KMS-11 (cell line): ENCODE results near the gene MICAL3.

ENCODE experiments used
- H2AFZ ChIP-seq: fragments of 200-600 bp; sonication (generic); 2 replicates; pipeline ENCODE4 v1.6.1; 2016; ENCODE audit warnings: antibody characterized with exemption, mixed run types, low read depth
- H3K27ac ChIP-seq: fragments of 200-600 bp; sonication (generic); 2 replicates; pipeline ENCODE4 v1.6.1; 2016; ENCODE audit warnings: mild to moderate bottlenecking, mixed run types
- H3K27me3 ChIP-seq: fragments of 200-600 bp; sonication (generic); 2 replicates; pipeline ENCODE4 v1.6.1; 2017; ENCODE audit warnings: mild to moderate bottlenecking, low read depth, mixed run types, moderate library complexity; ENCODE audit not compliant: insufficient read depth
- H3K36me3 ChIP-seq: fragments of 200-600 bp; sonication (generic); 2 replicates; pipeline ENCODE4 v1.6.1; 2017; ENCODE audit warnings: mild to moderate bottlenecking, mixed run types; ENCODE audit not compliant: insufficient read depth
- H3K4me1 ChIP-seq: fragments of 200-600 bp; sonication (generic); 2 replicates; pipeline ENCODE4 v1.6.1; 2016; ENCODE audit warnings: mild to moderate bottlenecking, low read depth, mixed run types; ENCODE audit not compliant: poor library complexity, severe bottlenecking
- H3K4me2 ChIP-seq: fragments of 200-600 bp; sonication (generic); 2 replicates; pipeline ENCODE4 v1.7.0; 2016; ENCODE audit warnings: mild to moderate bottlenecking, mixed run types
- H3K4me3 ChIP-seq: fragments of 200-600 bp; sonication (generic); IDR thresholded peaks from 2 replicates; pipeline ENCODE4 v1.6.1; 2017; ENCODE audit warnings: low read depth, low read length, mixed read lengths; ENCODE audit not compliant: insufficient read depth
- H3K79me2 ChIP-seq: fragments of 200-600 bp; sonication (generic); 2 replicates; pipeline ENCODE4 v1.6.1; 2016; ENCODE audit warnings: low read depth, mixed run types; ENCODE audit not compliant: insufficient read depth
- H3K9ac ChIP-seq: fragments of 200-600 bp; sonication (generic); 2 replicates; pipeline ENCODE4 v1.6.1; 2016; ENCODE audit warnings: mild to moderate bottlenecking, mixed run types
- H4K20me1 ChIP-seq: fragments of 200-600 bp; sonication (generic); 2 replicates; pipeline ENCODE4 v1.6.1; 2016; ENCODE audit warnings: mild to moderate bottlenecking, mixed run types; ENCODE audit not compliant: insufficient read depth
- CTCF ChIP-seq: fragments of 200-600 bp; sonication (generic); conservative IDR thresholded peaks from 2 replicates; pipeline ENCODE4 v1.6.1; 2017; ENCODE audit warnings: low read depth, mild to moderate bottlenecking, antibody characterized with exemption, low read length, moderate library complexity, mixed read lengths

Gene MICAL3

GRCh38 chr22:17869285-17870096 is 154.9 kb downstream of the MICAL3 start:
- Histone ChIP-seq H3K27me3 (no peaks in the 10 kb centered on the region), H3K79me2 (no peaks in the 10 kb centered on the region), H3K4me1 (no peaks in the 10 kb centered on the region), H2AFZ (no peak overlapping the region), H3K9ac (no peak overlapping the region), H3K27ac (no peak overlapping the region), H3K4me2 (no peak overlapping the region), H3K4me3 (no peak overlapping the region), H3K36me3 (no peaks in the 10 kb centered on the region), H4K20me1 (no peaks in the 10 kb centered on the region)
- TF ChIP-seq CTCF, result no peak

DNA sequence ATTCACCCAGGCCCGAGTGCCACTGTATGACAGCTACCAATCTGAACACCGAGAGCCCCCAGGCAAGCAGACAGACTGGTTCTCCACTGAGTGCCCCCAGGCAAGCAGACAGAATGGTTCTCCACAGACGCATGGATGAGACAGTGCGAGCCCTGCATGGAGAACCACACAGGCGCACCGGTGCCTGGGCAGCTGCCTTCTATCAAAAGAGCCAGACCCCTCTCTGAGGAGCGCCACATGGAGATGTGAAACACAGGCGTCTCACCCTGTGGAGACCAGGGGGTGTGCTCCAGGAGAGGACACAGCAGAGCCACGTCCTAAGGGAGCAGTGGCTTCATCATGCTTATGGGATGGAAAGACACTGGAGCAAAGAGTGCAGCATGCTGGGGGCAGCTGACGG is 155.6 kb downstream of the MICAL3 start:
- TF ChIP-seq CTCF, result no peak
- Histone ChIP-seq H3K36me3 (no peaks in the 10 kb centered on the region), H3K27ac (no peak overlapping the region), H3K4me2 (no peak overlapping the region), H3K4me1 (peaks cover 5% of the 10 kb centered on the region), H4K20me1 (no peaks in the 10 kb centered on the region), H3K4me3 (no peak overlapping the region), H3K79me2 (no peaks in the 10 kb centered on the region), H3K27me3 (no peaks in the 10 kb centered on the region), H2AFZ (no peak overlapping the region), H3K9ac (no peak overlapping the region)

- H2AFZ ChIP-seq, result no peak overlapping the region
- no peak for TF ChIP-seq CTCF
- H3K4me1 ChIP-seq, result peaks cover 20% of the 10 kb centered on the region
- no peak overlapping the region for H3K9ac ChIP-seq
- no peak overlapping the region for H3K4me3 ChIP-seq
- no peaks in the 10 kb centered on the region for H3K79me2 ChIP-seq
- H3K36me3 ChIP-seq, result no peaks in the 10 kb centered on the region
- no peak overlapping the region for H3K4me2 ChIP-seq
- no peak overlapping the region for H3K27ac ChIP-seq
- no peaks in the 10 kb centered on the region for H3K27me3 ChIP-seq
- no peaks in the 10 kb centered on the region for H4K20me1 ChIP-seq
These were observed 157.1 kb downstream of the MICAL3 start for GRCh38 chr22:17867160-17867785.

- Histone ChIP-seq H3K4me3 (no peak overlapping the region), H3K4me2 (no peak overlapping the region), H3K27me3 (no peaks in the 10 kb centered on the region), H3K4me1 (peaks cover 21% of the 10 kb centered on the region), H3K79me2 (no peaks in the 10 kb centered on the region), H3K27ac (no peak overlapping the region), H2AFZ (no peak overlapping the region), H4K20me1 (no peaks in the 10 kb centered on the region), H3K36me3 (no peaks in the 10 kb centered on the region), H3K9ac (no peak overlapping the region)
- no peak for TF ChIP-seq CTCF
These were observed 157.7 kb downstream of the MICAL3 start for GRCh38 chr22:17866621-17867020.
